Sigmoid colon (tissue), 7 donors: ENCODE data around the gene PGAP2. TPM values are rescaled to one million over a fixed set of nuclear protein-coding genes. Genes with fewer than 3 reads are reported as not detected.
A peak's percentile ranks its signal among the peaks of the same experiment; 100 is the strongest.

ENCODE experiments used
- DNase-seq: peaks from one replicate; pipeline ENCODE4 v3.0.0-alpha.2; 2019
- H3K27ac ChIP-seq, 4 donors: fragments of 200-600 bp; sonication (generic); one replicate each; pipeline ENCODE4 v1.5.1; 2016 to 2019; ENCODE audit warnings: mild to moderate bottlenecking in 1 of 4
- H3K27me3 ChIP-seq, 3 donors: fragments of 200-600 bp; sonication (generic); one replicate each; pipeline ENCODE4 v1.5.1; 2019; ENCODE audit warnings: mild to moderate bottlenecking in 1 of 3
- H3K36me3 ChIP-seq, 4 donors: fragments of 200-600 bp; sonication (generic); one replicate each; pipeline ENCODE4 v1.5.1; 2016 to 2019
- H3K4me1 ChIP-seq, 4 donors: fragments of 200-600 bp; sonication (generic); one replicate each; pipeline ENCODE4 v1.5.1; 2017 to 2019
- H3K4me3 ChIP-seq, 4 donors: fragments of 200-600 bp; sonication (generic); one replicate each; pipeline ENCODE4 v1.5.1; 2017 to 2019; ENCODE audit warnings: mild to moderate bottlenecking in 2 of 4, moderate library complexity in 1 of 4
- H3K9me3 ChIP-seq, 4 donors: fragments of 200-600 bp in 3 of 4; sonication (generic) in 3 of 4; one replicate each; pipeline versions ENCODE4 v1.5.1 to v1.6.1; 2013 to 2019
- CTCF ChIP-seq, 4 experiments: fragments of 450-650 bp in 3 of 4; fragments of 200-600 bp in 1 of 4; IDR thresholded peaks; one replicate each; pipeline ENCODE4 v1.5.1; 2016 to 2019; ENCODE audit warnings: antibody characterized with exemption in 4 of 4, mild to moderate bottlenecking in 3 of 4, moderate library complexity in 2 of 4
- EP300 ChIP-seq, 4 donors: sonication (generic); formaldehyde crosslinking; IDR thresholded peaks; one replicate each; pipeline ENCODE4 v1.6.1; 2017; ENCODE audit warnings: antibody characterized with exemption in 4 of 4
- POLR2A ChIP-seq, 2 donors: fragments of 450-650 bp; IDR thresholded peaks; one replicate each; pipeline ENCODE4 v1.6.1; 2016; ENCODE audit warnings: antibody characterized with exemption in 2 of 2, mild to moderate bottlenecking in 2 of 2, moderate library complexity in 2 of 2
- POLR2AphosphoS5 ChIP-seq, 4 donors: sonication (generic); formaldehyde crosslinking; IDR thresholded peaks; one replicate each; pipeline ENCODE4 v1.6.1; 2017; ENCODE audit warnings: antibody characterized with exemption in 4 of 4
- WGBS, 2 donors: extraction: QIAGEN DNeasy Blood & Tissue Kit; methylation state at CpG; one replicate each; pipeline ENCODE4 v1.1.7; 2013; 5-methylcytosine and 5-hydroxymethylcytosine counted together
- intact Hi-C: fragments of 100-400 bp; cut with DNase I; formaldehyde crosslinking; loops from one replicate; pipeline ENCODE4 v1.15.1; 2023
- polyA plus RNA-seq, 3 donors: library from polyadenylated mRNA; stranded (reverse); fragments of 200-250 nt; gene quantifications; one replicate each; pipeline ENCODE4 v1.2.3, GENCODE V29; 2013
- total RNA-seq, 4 donors: library from RNA; depleted of rRNA; stranded (reverse); fragments of >200 nt; gene quantifications; one replicate each; pipeline ENCODE4 v1.1.0, GENCODE V29; 2016
- donor health status: healthy with polysubstance abuse.
- donor health status: Bipolar disorder and iron deficiency.
- donor health status: healthy.

Gene PGAP2
- total and polyA plus RNA-seq, 7 donors: 3.7 to 19.4 (median 6.9) TPM

- DNase-seq: no peak
- intact Hi-C loops: no loop called here
- peak; percentile 50 to 68 (median 58) for TF ChIP-seq CTCF (IDR thresholded peaks at IDR 0.05)
- TF ChIP-seq EP300 (IDR thresholded peaks at IDR 0.05): no peak
- H3K27ac ChIP-seq: no peak overlapping the region
- no peaks in the 10 kb centered on the region for H3K9me3 ChIP-seq
- no peaks in the 10 kb centered on the region for H3K36me3 ChIP-seq
- no peaks in the 10 kb centered on the region for H3K27me3 ChIP-seq
- WGBS, 2 donors: 66 to 69% methylated on average over 10 of the region's 10 CpGs
- H3K4me1 ChIP-seq: peaks cover 0 to 4% (median 2%) of the 10 kb centered on the region in 4 donors
- no peak overlapping the region for H3K4me3 ChIP-seq
Observed at GRCh38 chr11:3849297-3849874, 41.0 kb downstream of the PGAP2 start.

GRCh38 chr11:3853545-3853842 is 45.1 kb downstream of the PGAP2 start:
- Histone ChIP-seq H3K36me3 (no peaks in the 10 kb centered on the region), H3K27me3 (no peaks in the 10 kb centered on the region), H3K9me3 (no peaks in the 10 kb centered on the region), H3K27ac (no peak overlapping the region), H3K4me1 (peaks cover 0 to 33% (median 29%) of the 10 kb centered on the region in 4 donors), H3K4me3 (no peak overlapping the region)
- DNase-seq: no peak
- TF ChIP-seq POLR2A (IDR thresholded peaks at IDR 0.05) (no peak), EP300 (IDR thresholded peaks at IDR 0.05) (no peak), CTCF (IDR thresholded peaks at IDR 0.05) (no peak), POLR2AphosphoS5 (IDR thresholded peaks at IDR 0.05) (no peak)
- WGBS, 2 donors: 95 to 97% methylated on average over 1 of the region's 1 CpG
- intact Hi-C loops: no loop called here

GRCh38 chr11:3853899-3854659 is 45.7 kb downstream of the PGAP2 start:
- Histone ChIP-seq H3K27ac (peak overlapping the region; percentile 91 to 100 (median 99)), H3K27me3 (no peaks in the 10 kb centered on the region), H3K36me3 (no peaks in the 10 kb centered on the region), H3K9me3 (no peaks in the 10 kb centered on the region), H3K4me1 (peaks cover 0 to 39% (median 35%) of the 10 kb centered on the region in 4 donors), H3K4me3 (peak overlapping the region in 1 of 4 donors; percentile 90)
- 49 to 59% methylated on average over 11 of the region's 11 CpGs for WGBS, 2 donors
- intact Hi-C loops: no loop called here
- peak; percentile 75 for DNase-seq
- TF ChIP-seq POLR2A (IDR thresholded peaks at IDR 0.05) (no peak), POLR2AphosphoS5 (IDR thresholded peaks at IDR 0.05) (no peak), CTCF (IDR thresholded peaks at IDR 0.05) (no peak), EP300 (IDR thresholded peaks at IDR 0.05) (no peak)

GRCh38 chr11:3854660-3854976 is 46.3 kb downstream of the PGAP2 start:
- TF ChIP-seq POLR2AphosphoS5 (IDR thresholded peaks at IDR 0.05) (no peak), CTCF (IDR thresholded peaks at IDR 0.05) (no peak), POLR2A (IDR thresholded peaks at IDR 0.05) (no peak)
- H3K27ac ChIP-seq: peak overlapping the region; percentile 91 to 100 (median 99)
- intact Hi-C loops: no loop called here
- H3K4me3 ChIP-seq: peak overlapping the region in 3 of 4 donors; percentile 83 to 94 (median 90)
- peaks cover 0 to 45% (median 41%) of the 10 kb centered on the region in 4 donors for H3K4me1 ChIP-seq
- no peak for DNase-seq
- WGBS, 2 donors: 17 to 19% methylated on average over 7 of the region's 7 CpGs
- no peaks in the 10 kb centered on the region for H3K27me3 ChIP-seq
- no peaks in the 10 kb centered on the region for H3K36me3 ChIP-seq
- no peaks in the 10 kb centered on the region for H3K9me3 ChIP-seq
